BJ (cell line): ENCODE data around the gene TCL1A. TPM values are rescaled to one million over a fixed set of nuclear protein-coding genes. Genes with fewer than 3 reads are reported as not detected.

Experiments used
- CTCF ChIA-PET: fragments of 350-600 bp; formaldehyde crosslinking; extraction: SDS; loops from one replicate; lab custom pipeline; 2021; ENCODE audit warnings: antibody characterized with exemption, inconsistent platforms; lab: Yijun Ruan, JAX
- POLR2A ChIA-PET: fragments of 300-600 bp; sonication (Branson Sonifier 250); formaldehyde crosslinking; extraction: SDS; loops from one replicate; lab custom pipeline; 2021; ENCODE audit warnings: antibody characterized with exemption; lab: Charles Lee
- DNase-seq: peaks from one replicate; pipeline ENCODE4 v3.0.0-alpha.2; 2011; ENCODE audit warnings: low read depth
- H3K27me3 ChIP-seq: 2 replicates; pipeline ENCODE4 v1.6.0; 2011; ENCODE audit warnings: low read length; ENCODE audit not compliant: control insufficient read depth, insufficient read depth
- H3K36me3 ChIP-seq: 2 replicates; pipeline ENCODE4 v1.5.1; 2011; ENCODE audit warnings: low read length; ENCODE audit not compliant: control insufficient read depth, insufficient read depth
- H3K4me3 ChIP-seq: 2 replicates; pipeline ENCODE4 v1.5.1; 2011; ENCODE audit warnings: low read depth, mild to moderate bottlenecking, control low read depth, low read length
- CTCF ChIP-seq: IDR thresholded peaks from 2 replicates; pipeline ENCODE4 v1.5.1; 2011; ENCODE audit warnings: low read depth, mild to moderate bottlenecking, control low read depth, inconsistent platforms, low read length, moderate library complexity; ENCODE audit not compliant: insufficient read depth
- polyA plus RNA-seq: library from polyadenylated mRNA; depleted of rRNA; stranded (reverse); fragments of >200 nt; gene quantifications from 2 replicates; pipeline ENCODE4 v1.2.3, GENCODE V29; 2011; rRNA removed
- small RNA-seq: library from RNA; depleted of rRNA; stranded (forward); fragments of <200 nt; gene quantifications from one replicate; pipeline ENCODE3, GENCODE V24; 2012; ENCODE audit warnings: low replicate concordance, low read depth; ENCODE audit not compliant: insufficient read length

TCL1A gene
- polyA plus RNA-seq, 1 experiment = not detected

DNA sequence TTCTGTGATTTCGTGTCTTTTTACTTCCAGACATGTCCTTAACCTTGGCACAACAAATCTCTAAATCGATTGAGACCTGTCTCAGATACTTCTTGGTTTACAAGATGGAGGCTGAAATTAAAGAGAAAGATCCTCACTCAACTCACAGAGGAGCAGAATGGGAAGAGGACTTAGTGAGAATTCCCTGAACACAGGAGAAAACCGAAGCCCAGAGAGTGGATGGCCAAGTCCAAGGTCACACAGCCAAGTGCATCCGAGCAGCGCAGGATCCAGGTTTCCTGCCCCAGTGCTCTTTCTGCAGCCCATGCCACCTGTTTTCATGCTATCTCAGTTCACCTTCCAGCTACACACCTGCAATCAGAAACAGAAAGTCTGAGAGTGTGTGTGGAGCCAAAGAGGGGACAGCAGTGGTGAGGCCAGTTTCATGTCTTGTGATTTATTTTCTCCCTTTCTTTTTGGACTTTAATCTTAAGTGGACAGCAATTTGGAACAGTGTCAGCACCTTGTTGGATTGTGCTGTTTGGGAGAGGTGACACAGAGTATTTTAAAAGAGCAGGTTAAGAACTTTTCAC lies 50.6 kb downstream of the TCL1A start:
- no peak for DNase-seq
- no peaks in the 10 kb centered on the region for H3K27me3 ChIP-seq
- TF ChIP-seq CTCF = no peak
- no peak overlapping the region for H3K4me3 ChIP-seq
- ChIA-PET CTCF (no interaction called here), POLR2A (no interaction called here)
- no peaks in the 10 kb centered on the region for H3K36me3 ChIP-seq

GRCh38 chr14:95662376-95663186 lies 51.3 kb downstream of the TCL1A start:
- POLR2A ChIA-PET = no interaction called here
- TF ChIP-seq CTCF = no peak
- Histone ChIP-seq H3K4me3 (no peak overlapping the region), H3K27me3 (no peaks in the 10 kb centered on the region), H3K36me3 (no peaks in the 10 kb centered on the region)
- no peak for DNase-seq
- CTCF ChIA-PET = no interaction called here

DNA sequence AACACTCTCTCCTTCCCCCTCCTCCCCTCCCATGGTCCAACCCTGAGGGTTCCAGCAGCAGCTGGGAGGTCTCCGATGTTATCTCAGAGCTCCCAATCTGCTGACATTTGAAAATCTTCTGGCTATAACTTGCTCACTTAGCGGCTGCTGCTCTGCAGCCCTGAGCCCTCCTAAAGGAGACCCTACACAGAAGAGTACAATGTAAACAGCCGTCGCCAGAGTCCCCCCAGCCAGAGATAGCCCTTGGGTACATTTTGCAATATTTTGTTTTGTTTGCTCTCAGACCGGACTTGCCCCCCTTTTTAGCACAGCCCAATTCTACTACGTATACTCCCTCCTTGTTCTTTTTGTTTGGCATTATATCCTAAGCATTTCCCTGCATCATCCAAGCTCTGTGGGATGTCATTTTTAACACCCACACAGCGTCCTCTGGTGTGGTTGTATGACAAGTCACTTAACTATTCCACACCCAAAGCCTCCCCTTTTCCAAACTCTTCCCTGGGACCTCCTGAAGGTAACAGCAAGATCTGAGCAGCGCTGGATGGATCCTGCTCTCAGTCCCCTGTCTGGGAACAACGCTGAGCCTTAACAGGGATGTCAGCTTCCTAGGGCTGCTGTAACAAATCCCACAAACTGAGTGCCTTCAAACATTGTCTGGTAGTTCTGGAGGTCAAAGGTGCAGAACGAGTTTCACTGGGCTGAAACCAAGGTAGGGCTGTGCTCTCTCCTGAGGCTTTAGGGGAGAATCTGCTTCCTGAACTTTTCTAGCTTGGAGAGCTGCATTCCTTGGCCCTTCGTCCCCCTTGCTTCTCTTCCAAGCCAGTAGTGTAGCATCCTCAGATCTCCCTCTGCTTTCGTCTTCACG lies 53.0 kb downstream of the TCL1A start:
- TF ChIP-seq CTCF = no peak

GRCh38 chr14:95659990-95660385 lies 53.9 kb downstream of the TCL1A start:
- CTCF ChIA-PET = no interaction called here

More for the DNA sequence above, 53.0 kb downstream of the TCL1A start:
- ChIA-PET CTCF (no interaction called here), POLR2A (no interaction called here)
- no peak overlapping the region for H3K4me3 ChIP-seq
- DNase-seq = no peak
- H3K27me3 ChIP-seq = no peaks in the 10 kb centered on the region
- no peaks in the 10 kb centered on the region for H3K36me3 ChIP-seq

More at GRCh38 chr14:95659990-95660385, 53.9 kb downstream of the TCL1A start:
- no peak overlapping the region for H3K4me3 ChIP-seq
- TF ChIP-seq CTCF = no peak
- no peak for DNase-seq
- POLR2A ChIA-PET = no interaction called here
- no peaks in the 10 kb centered on the region for H3K36me3 ChIP-seq
- no peaks in the 10 kb centered on the region for H3K27me3 ChIP-seq

Small RNAs within 50 kb of the gene (small RNA-seq; reads per million reads assigned to genes)
- not detected for gene RF02193

Other genes starting within 250 kb of the TCL1A start
- gene SYNE3, start 197.5 kb downstream of the TCL1A start, polyA plus RNA-seq = 3.5 TPM in 2 replicates
- gene GLRX5, start 179.1 kb downstream of the TCL1A start, polyA plus RNA-seq = 15.3 and 23.6 TPM in 2 replicates
- gene TCL1B, start 27.7 kb downstream of the TCL1A start, polyA plus RNA-seq = not detected in 2 replicates
- 0.02 TPM in 1 of 2 replicates, not detected in the other for gene TUNAR, start 162.7 kb upstream of the TCL1A start, polyA plus RNA-seq